ENCODE measurements around the gene PDIA5. TPM values are rescaled to one million over a fixed set of nuclear protein-coding genes. Genes with fewer than 3 reads are reported as not detected.

Gene PDIA5
- total RNA-seq, 4 donors from 2014 or later: 3.6 to 38.1 (median 25.1) TPM

DNA sequence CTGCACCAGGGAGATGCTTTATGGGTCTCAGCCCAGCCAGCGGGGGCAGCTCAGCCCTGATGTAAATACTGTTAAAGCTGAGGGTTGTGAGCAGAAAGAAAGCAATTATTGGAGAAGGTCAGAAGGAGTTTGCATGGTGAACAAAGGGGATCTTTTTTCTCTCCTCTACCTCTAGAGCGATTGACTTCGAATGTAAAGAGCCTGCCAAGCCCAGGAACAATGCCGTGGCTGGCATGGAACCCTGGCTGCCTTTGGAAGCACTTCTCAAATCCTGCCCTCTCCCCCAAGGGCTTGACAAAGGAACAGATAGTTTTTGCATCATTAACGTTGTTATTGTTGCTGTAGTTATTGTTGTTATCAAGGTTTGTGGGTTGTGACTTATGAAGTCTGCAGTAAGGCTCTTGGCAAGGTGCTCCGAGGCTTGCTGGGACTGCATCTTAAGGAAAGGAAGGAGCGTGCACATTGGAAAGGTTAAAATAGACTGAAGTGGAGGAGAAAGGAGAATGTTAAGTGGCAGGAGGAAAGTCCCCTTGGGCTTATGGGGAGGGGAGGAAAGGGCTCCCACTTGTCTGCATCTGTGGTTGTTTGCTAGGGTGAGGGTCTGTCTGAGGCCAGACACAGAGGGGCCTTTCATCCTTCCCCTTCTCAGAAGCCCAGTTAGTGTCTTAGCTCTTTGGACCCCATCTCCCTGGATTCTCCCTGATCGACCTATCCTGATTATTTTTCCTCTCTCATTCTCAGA is 16.7 kb downstream of the PDIA5 start:
- TF ChIP-seq POLR2A (IDR thresholded peaks at IDR 0.05): no peak
- TF ChIP-seq, protein P1, sequence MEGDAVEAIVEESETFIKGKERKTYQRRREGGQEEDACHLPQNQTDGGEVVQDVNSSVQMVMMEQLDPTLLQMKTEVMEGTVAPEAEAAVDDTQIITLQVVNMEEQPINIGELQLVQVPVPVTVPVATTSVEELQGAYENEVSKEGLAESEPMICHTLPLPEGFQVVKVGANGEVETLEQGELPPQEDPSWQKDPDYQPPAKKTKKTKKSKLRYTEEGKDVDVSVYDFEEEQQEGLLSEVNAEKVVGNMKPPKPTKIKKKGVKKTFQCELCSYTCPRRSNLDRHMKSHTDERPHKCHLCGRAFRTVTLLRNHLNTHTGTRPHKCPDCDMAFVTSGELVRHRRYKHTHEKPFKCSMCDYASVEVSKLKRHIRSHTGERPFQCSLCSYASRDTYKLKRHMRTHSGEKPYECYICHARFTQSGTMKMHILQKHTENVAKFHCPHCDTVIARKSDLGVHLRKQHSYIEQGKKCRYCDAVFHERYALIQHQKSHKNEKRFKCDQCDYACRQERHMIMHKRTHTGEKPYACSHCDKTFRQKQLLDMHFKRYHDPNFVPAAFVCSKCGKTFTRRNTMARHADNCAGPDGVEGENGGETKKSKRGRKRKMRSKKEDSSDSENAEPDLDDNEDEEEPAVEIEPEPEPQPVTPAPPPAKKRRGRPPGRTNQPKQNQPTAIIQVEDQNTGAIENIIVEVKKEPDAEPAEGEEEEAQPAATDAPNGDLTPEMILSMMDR (IDR thresholded peaks at IDR 0.05): no peak
- H3K27ac ChIP-seq: no peak overlapping the region
- H3K27me3 ChIP-seq: no peaks in the 10 kb centered on the region
- no peak overlapping the region for H3K4me3 ChIP-seq
- H3K9me3 ChIP-seq: no peaks in the 10 kb centered on the region
- no peaks in the 10 kb centered on the region for H3K36me3 ChIP-seq
- no peak for DNase-seq
- intact Hi-C loops (cut with DNase I; ENCODE audit: low total_unique reads): no loop called here
- H3K4me1 ChIP-seq: peaks cover 0 to 19% of the 10 kb centered on the region in 2 donors

DNA sequence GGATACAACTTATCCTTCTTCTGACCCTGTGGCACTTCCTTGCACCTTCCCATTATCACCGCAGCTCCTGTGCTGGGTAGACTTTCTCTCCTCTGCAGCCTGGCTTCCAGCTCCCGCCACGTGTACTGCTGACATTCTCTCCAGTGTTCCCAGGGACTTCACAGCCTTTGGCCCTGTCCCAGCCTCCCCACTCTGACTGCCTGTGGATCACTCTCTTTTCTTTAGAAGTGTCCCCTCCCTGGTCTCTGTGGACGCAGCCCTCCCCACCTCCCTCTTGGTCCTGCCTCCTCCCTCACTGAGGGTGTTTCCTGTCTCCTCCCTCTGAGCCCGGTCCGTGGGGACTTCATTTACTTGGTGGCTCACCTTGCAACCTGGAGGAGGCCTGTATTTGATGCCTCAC is 17.4 kb downstream of the PDIA5 start:
- H3K27me3 ChIP-seq: no peaks in the 10 kb centered on the region
- intact Hi-C loops (cut with DNase I; ENCODE audit: low total_unique reads): no loop called here
- TF ChIP-seq, protein P1 (IDR thresholded peaks at IDR 0.05): no peak
- TF ChIP-seq POLR2A (IDR thresholded peaks at IDR 0.05): no peak
- H3K36me3 ChIP-seq: no peaks in the 10 kb centered on the region
- no peak for DNase-seq
- H3K9me3 ChIP-seq: no peaks in the 10 kb centered on the region
- no peak overlapping the region for H3K27ac ChIP-seq
- H3K4me3 ChIP-seq: no peak overlapping the region
- peaks cover 0 to 19% of the 10 kb centered on the region in 2 donors for H3K4me1 ChIP-seq

- TF ChIP-seq POLR2A (IDR thresholded peaks at IDR 0.05): no peak
- TF ChIP-seq, protein P1 (IDR thresholded peaks at IDR 0.05): no peak
- no peaks in the 10 kb centered on the region for H3K36me3 ChIP-seq
- H3K27ac ChIP-seq: no peak overlapping the region
- H3K4me1 ChIP-seq: peaks cover 0 to 19% of the 10 kb centered on the region in 2 donors
- H3K9me3 ChIP-seq: no peaks in the 10 kb centered on the region
- intact Hi-C loops (cut with DNase I; ENCODE audit: low total_unique reads): no loop called here
- no peak overlapping the region for H3K4me3 ChIP-seq
- DNase-seq: no peak
- no peaks in the 10 kb centered on the region for H3K27me3 ChIP-seq
Observed at GRCh38 chr3:123084738-123085237, 18.0 kb downstream of the PDIA5 start.

GRCh38 chr3:123085293-123085931 is 18.6 kb downstream of the PDIA5 start:
- H3K36me3 ChIP-seq: no peaks in the 10 kb centered on the region
- no peak overlapping the region for H3K4me3 ChIP-seq
- intact Hi-C loops (cut with DNase I; ENCODE audit: low total_unique reads): no loop called here
- DNase-seq: no peak
- H3K27me3 ChIP-seq: no peaks in the 10 kb centered on the region
- H3K9me3 ChIP-seq: no peaks in the 10 kb centered on the region
- TF ChIP-seq POLR2A (IDR thresholded peaks at IDR 0.05): no peak
- TF ChIP-seq, protein P1 (IDR thresholded peaks at IDR 0.05): no peak
- peaks cover 0 to 19% of the 10 kb centered on the region in 2 donors for H3K4me1 ChIP-seq
- H3K27ac ChIP-seq: no peak overlapping the region
